GM21576 (cell line): Measurements from ENCODE around the gene SGCE.
"Not testable (repeated sequence)": the region's sequence is repeated elsewhere in the genome, so short reads cannot be mapped to it uniquely, and the experiment has no call there.

Experiments used
- ATAC-seq: cut with Tn5 transposase; IDR thresholded peaks from one replicate; pipeline ENCODE4 v1.9.1; 2021; ENCODE audit warnings: mild to moderate bottlenecking, moderate library complexity; ENCODE audit not compliant: unreplicated experiment

The SGCE gene

GRCh38 chr7:94655848-94656657 is at the start of gene SGCE:
Gene SGCE, minus strand, starts transcription at chr7:94656133. Its CDS starts 35 bp downstream, at chr7:94656098.
- ATAC-seq = no peak

- not testable (repeated sequence) for ATAC-seq
These were observed 49.5 kb upstream of the SGCE start for GRCh38 chr7:94705155-94706021.

DNA sequence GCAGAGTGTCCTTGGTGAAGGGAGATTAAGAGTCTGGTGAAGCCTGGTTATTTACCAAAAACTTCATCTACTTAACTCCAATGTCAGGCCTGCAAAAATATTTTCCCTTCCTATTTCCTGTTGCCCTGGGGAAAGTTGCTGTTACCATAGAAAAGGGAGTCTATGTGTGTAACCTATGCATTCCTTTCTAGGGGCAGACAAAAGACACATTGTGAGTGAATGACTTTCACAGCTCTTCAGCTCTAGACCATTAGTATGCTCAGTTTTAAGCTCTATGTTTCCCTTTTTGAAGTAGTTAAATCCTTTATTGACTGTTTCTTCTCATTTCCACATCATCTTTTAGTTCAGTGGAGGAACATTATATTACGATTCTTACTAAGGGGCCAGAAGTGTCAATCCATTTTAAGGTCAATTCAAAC is 45.6 kb upstream of the SGCE start:
- ATAC-seq = no peak

DNA sequence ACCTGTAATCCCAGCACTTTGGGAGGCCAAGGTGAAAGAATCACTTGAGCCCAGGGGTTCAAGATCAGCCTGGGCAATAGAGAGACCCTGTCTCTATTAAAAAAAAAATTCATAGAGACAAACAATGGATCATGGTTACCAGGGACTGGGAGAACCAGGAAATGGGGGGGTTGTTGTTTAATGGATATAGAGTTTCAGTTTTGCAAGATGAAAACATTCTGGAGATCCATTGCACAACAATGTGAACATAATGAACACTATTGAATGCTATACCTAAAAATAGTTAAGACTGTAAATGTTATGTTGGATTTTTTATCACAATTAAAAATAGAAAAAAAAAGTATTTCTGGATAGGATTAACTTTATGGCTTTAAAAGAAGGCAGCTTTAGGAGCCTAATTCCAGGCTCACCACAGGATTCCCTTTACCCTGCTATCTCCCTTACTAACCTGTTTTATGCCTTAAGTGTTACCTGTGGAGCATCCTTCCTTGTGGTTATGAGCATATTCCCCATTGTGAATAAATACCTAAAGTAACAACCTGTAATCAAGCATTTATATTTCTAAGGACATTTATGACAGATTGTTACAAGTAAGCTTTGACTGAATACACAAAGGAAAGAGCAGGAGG is 45.1 kb upstream of the SGCE start:
- no peak for ATAC-seq

- no peak for ATAC-seq
These were observed 42.3 kb upstream of the SGCE start for GRCh38 chr7:94698275-94698674.

DNA sequence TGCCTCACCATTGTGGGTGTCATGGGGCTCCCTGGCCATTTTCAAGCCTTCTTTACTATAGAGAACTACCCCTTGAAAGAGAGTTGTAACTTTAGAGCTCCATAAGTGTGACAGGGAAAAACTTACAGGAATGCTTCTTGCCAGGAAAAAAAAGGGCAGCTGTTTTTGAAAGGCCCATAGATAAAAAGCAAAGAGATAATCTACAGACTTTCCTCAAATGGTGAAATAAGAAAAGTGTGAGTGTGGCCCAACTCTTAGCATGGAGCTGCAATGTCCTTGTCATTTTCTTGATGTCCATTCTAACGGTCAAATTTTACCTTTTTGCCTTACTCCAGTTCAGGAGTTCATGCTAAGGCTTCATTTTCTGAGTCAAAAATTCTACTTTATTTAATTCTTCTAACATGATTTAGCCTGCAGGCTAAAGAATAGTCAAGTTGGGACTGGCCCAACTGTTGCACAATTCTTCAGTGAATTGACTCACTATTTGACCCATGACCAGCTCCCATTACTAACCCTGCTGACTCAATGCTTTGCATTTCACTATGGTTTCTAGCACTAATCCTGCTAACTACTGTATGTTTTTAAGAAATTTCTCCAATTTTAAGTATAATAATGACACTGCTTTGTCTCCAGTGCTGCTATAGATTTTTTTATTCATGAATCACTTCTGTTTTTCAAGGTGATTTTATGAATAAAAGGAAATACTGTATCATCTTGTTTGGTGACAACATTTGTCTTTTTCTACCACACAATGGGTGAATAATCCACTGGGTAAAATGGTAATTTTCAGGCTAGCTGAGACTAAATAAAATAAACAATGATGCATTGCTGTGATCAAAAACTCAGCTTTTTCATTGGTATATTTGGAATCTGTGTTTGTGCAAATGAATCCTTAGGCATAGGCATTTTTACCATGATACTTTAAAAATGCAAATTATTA is 41.4 kb upstream of the SGCE start:
- ATAC-seq = no peak

DNA sequence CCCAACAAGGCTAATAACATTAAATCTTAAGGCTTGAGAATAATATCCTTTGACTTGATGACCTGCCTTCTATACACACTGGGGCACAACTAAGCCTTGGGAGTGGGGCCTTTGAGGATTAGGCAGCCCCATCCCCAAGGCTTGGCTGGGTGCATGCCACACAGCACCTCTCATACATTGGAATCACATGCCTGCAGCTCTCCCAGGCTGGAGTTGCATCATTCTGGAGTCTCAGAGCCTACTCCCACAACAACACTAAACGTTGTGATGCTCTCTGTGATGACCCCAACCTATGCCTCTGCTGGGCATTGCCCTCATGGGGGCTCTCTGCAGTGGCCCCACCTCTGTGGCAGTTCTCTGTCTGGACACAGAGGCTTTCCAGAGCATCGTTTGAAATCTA is 31.9 kb upstream of the SGCE start:
- ATAC-seq = no peak

GRCh38 chr7:94687076-94687475 is 31.1 kb upstream of the SGCE start:
- ATAC-seq = no peak

- no peak for ATAC-seq
These were observed 27.1 kb upstream of the SGCE start for GRCh38 chr7:94683066-94683465.

GRCh38 chr7:94679358-94679757 is 23.4 kb upstream of the SGCE start:
- no peak for ATAC-seq

- no peak for ATAC-seq
These were observed 20.5 kb upstream of the SGCE start for GRCh38 chr7:94676431-94676830.

DNA sequence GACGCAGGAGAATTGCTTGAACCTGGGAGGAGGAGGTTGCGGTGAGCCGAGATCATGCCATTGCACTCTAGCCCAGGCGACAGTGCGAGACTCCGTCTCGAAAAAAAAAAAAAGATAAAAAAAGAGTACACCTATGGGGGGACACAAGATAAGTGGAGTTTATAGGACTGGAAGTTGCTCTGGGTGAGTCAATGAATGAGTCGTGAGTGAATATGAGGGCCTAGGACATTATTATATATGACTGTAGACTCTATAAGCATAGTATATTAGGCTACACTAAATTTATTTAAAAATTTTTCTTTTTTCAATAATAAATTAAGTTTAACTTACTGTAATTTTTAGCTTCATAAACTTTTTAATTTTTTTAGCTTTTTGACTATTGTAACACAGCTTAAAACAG is 19.4 kb upstream of the SGCE start:
- ATAC-seq = no peak

DNA sequence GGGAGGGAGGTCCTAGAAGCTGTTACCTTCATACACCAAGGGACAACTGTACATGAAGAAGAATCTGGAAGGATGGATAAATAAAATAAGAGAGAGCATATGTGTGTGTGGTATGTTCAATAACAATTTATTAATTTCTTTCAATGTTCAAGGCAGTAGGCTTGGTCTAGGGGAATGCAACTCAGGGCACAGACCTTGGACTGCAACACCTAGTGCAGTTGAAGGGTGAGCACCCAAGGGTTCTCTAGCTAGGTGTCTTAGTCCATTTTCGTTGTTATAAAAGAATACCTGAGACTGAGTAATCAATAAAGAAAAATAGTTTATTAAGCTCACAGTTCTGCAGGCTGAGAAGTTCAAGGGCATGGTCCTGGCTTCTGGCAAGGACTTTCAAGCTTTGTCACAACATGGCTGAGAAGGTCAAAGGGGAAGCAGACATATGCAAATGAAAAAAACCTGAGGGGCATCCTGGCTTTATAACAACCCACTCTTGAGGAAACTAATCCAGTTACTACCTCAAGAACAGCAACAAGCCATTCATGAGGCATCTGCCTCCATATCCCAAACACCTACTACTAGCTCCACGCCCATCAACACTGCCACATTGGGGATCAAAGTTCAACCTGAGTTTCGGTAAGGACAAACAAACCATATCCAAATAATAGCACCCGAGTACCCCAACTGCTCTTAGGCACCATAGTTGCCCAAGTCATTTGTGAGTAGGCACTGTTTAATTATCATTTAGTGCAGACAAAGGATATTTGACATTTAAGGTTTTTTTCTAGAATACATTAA is 15.7 kb upstream of the SGCE start:
- no peak for ATAC-seq

DNA sequence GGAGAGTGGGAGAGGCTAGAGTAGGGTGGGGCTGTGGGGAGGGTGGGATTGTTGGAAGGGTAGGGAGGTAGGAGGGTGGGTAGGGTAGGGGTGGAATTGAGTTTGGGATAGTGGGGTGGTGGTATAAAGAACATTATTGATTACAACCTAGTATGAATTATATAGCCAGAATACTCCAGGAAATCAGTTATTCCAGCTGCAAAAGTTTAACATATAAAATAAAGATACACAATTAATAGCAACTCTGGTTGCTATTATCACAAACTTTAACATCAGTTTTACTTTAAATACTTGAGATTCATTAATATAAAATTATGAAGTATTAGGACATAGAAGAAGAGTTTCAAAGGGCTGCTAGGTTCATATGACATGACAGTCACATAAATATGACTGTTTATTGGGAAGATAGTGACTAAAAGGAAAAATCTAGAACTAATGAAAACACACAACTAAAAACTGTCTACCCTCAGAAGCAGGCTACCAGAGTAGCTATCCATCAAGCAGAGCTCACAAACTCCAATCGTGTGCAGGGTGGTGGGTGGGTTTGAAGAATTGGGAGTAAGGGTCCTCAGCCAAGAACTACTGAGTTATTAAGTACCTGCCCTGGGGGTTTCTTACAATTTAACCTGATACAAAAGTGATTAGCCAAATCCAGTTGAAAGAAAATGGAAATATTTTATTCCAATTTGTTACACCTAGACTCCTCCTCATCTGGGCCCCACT is 14.0 kb upstream of the SGCE start:
- ATAC-seq = no peak

- ATAC-seq = no peak
These were observed 11.1 kb upstream of the SGCE start for GRCh38 chr7:94666879-94667587.

DNA sequence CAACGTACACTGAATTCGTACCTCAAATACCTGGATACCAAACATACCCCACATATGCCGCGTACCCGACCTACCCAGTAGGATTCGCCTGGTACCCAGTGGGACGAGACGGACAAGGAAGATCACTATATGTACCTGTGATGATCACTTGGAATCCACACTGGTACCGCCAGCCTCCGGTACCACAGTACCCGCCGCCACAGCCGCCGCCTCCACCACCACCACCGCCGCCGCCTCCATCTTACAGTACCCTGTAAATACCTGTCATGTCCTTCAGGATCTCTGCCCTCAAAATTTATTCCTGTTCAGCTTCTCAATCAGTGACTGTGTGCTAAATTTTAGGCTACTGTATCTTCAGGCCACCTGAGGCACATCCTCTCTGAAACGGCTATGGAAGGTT is 9.5 kb upstream of the SGCE start:
- ATAC-seq = no peak

GRCh38 chr7:94664023-94664422 is 8.1 kb upstream of the SGCE start:
- ATAC-seq = no peak

DNA sequence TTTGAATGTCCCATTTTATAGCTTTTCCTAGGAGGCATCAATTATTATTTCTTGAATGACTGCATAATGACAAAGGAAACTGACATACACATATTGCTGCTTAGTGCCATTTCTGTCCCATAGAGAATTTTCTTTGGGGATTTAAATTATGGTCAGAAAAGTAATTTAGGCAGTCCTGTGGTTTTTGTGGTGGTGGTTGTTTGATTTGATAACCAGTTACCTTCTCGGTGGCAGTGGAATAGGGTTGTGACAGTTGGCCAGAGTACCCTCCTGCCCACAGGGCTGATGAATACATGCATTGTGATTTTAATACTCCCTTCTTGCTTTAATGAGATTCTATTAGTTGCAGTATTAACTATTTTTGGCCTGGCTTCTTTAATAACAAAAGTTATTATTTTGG is 6.6 kb upstream of the SGCE start:
- ATAC-seq = no peak
